ENCODE data around the gene PCDHB3. TPM values are rescaled to one million over a fixed set of nuclear protein-coding genes. Genes with fewer than 3 reads are reported as not detected.
"Not testable (repeated sequence)": the region's sequence is repeated elsewhere in the genome, so short reads cannot be mapped to it uniquely, and the experiment has no call there.

PCDHB3 gene
- total RNA-seq, 1 donor from 2014 or later, result not detected

- intact Hi-C loops (cut with micrococcal nuclease), result no loop called here
These were observed 35.5 kb downstream of the PCDHB3 start for GRCh38 chr5:141135718-141136266.

GRCh38 chr5:141137346-141137745 is 37.1 kb downstream of the PCDHB3 start:
- intact Hi-C loops (cut with micrococcal nuclease), result not testable (repeated sequence)

GRCh38 chr5:141149812-141150211 is 49.5 kb downstream of the PCDHB3 start, which contains the start of gene PCDHB6:
PCDHB6 (plus strand) TSS chr5:141150057; CDS start chr5:141150258, 201 bp downstream.
- intact Hi-C loops (cut with micrococcal nuclease), result no loop called here

GRCh38 chr5:141150224-141150992 is 50.1 kb downstream of the PCDHB3 start:
- intact Hi-C loops (cut with micrococcal nuclease), result no loop called here

GRCh38 chr5:141150993-141151325 is 50.7 kb downstream of the PCDHB3 start:
- intact Hi-C loops (cut with micrococcal nuclease), result no loop called here

GRCh38 chr5:141151632-141152031 is 51.4 kb downstream of the PCDHB3 start:
- intact Hi-C loops (cut with micrococcal nuclease), result not testable (repeated sequence)

- intact Hi-C loops (cut with micrococcal nuclease), result not testable (repeated sequence)
These were observed 51.8 kb downstream of the PCDHB3 start for GRCh38 chr5:141152096-141152495.

Other genes with a start within 250 kb of the PCDHB3 start
- not detected in 2 replicates for gene PCDHA10, start 244.6 kb upstream of the PCDHB3 start, total RNA-seq
- gene PCDHA11, start 231.5 kb upstream of the PCDHB3 start, total RNA-seq, result not detected in 2 replicates
- gene PCDHA12, start 225.2 kb upstream of the PCDHB3 start, total RNA-seq, result not detected in 2 replicates
- gene PCDHA13, start 218.3 kb upstream of the PCDHB3 start, total RNA-seq, result not detected in 2 replicates
- not detected in 2 replicates for gene PCDHAC1, start 174.2 kb upstream of the PCDHB3 start, total RNA-seq
- gene PCDHAC2, start 134.0 kb upstream of the PCDHB3 start, total RNA-seq, result not detected in 2 replicates
- not detected in 2 replicates for gene PCDHB1, start 49.1 kb upstream of the PCDHB3 start, total RNA-seq
- gene PCDHB2, start 5.9 kb upstream of the PCDHB3 start, total RNA-seq, result 0.09 and 0.14 TPM in 2 replicates
- not detected in 2 replicates for gene PCDHB4, start 21.3 kb downstream of the PCDHB3 start, total RNA-seq
- not detected in 2 replicates for gene PCDHB5, start 34.7 kb downstream of the PCDHB3 start, total RNA-seq
- gene PCDHB6, start 49.6 kb downstream of the PCDHB3 start, total RNA-seq, result not detected in 2 replicates
- not detected in 2 replicates for gene PCDHB7, start 72.2 kb downstream of the PCDHB3 start, total RNA-seq
- gene PCDHB8, start 77.3 kb downstream of the PCDHB3 start, total RNA-seq, result not detected in 2 replicates
- gene PCDHB16, start 81.9 kb downstream of the PCDHB3 start, total RNA-seq, result not detected in 2 replicates
- gene PCDHB9, start 86.7 kb downstream of the PCDHB3 start, total RNA-seq, result not detected in 2 replicates
- gene PCDHB10, start 91.9 kb downstream of the PCDHB3 start, total RNA-seq, result not detected in 2 replicates
- gene PCDHB11, start 99.2 kb downstream of the PCDHB3 start, total RNA-seq, result not detected in 2 replicates
- not detected in 2 replicates for gene PCDHB12, start 108.2 kb downstream of the PCDHB3 start, total RNA-seq
- gene PCDHB13, start 113.4 kb downstream of the PCDHB3 start, total RNA-seq, result not detected in 2 replicates
- not detected in 2 replicates for gene PCDHB14, start 122.9 kb downstream of the PCDHB3 start, total RNA-seq
- not detected in 2 replicates for gene PCDHB15, start 144.9 kb downstream of the PCDHB3 start, total RNA-seq
- gene SLC25A2, start 203.6 kb downstream of the PCDHB3 start, total RNA-seq, result 0.25 and 0.59 TPM in 2 replicates
- 60.8 and 64.9 TPM in 2 replicates for gene TAF7, start 220.3 kb downstream of the PCDHB3 start, total RNA-seq
- 0.09 TPM in 2 replicates for gene PCDHGA1, start 230.0 kb downstream of the PCDHB3 start, total RNA-seq
- 0.14 and 0.23 TPM in 2 replicates for gene PCDHGA2, start 238.3 kb downstream of the PCDHB3 start, total RNA-seq
- gene PCDHGA3, start 243.4 kb downstream of the PCDHB3 start, total RNA-seq, result 0.23 and 0.34 TPM in 2 replicates
- gene PCDHGB1, start 249.6 kb downstream of the PCDHB3 start, total RNA-seq, result 0.18 and 0.20 TPM in 2 replicates